ENCODE measurements around the gene ZNF41.

DNA sequence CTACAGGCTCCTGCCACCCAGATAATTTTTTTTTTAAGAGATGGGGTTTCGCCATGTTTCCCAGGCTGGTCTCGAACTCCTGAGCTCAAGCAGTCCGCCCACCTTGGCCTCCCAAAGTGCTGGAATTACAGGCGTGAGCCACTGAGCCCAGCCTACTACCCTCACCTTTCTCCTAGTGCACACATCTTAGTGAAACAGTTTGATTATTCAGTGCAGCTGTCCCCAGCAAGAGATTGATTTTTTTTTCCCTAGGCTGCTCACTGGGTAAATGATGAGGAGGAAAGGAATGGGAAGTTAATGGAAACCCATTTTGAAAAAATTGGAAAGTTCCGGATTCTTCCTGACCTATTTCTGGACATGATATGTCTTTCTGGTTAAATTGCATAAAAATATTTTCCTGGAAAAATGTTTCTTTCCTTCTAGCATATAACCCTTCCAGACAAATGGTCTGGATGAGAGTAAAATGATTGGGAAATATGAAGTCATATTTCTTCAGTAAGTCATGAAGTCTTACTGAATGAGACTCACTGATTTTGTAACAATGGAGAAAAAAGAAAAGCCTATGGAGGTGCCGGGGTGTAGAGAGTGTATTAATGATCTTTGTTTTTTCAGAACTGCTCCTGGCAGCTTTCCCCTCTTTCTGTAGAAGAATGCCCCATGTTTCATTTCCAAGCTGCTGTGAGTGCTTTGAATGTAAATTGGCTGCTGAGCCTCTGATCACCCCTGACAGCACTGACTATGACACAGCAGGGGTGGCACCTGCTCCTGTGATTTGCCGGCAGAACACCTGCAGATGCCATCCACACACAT lies 19.5 kb upstream of the ZNF41 start:
- TF ChIP-seq, protein P1, sequence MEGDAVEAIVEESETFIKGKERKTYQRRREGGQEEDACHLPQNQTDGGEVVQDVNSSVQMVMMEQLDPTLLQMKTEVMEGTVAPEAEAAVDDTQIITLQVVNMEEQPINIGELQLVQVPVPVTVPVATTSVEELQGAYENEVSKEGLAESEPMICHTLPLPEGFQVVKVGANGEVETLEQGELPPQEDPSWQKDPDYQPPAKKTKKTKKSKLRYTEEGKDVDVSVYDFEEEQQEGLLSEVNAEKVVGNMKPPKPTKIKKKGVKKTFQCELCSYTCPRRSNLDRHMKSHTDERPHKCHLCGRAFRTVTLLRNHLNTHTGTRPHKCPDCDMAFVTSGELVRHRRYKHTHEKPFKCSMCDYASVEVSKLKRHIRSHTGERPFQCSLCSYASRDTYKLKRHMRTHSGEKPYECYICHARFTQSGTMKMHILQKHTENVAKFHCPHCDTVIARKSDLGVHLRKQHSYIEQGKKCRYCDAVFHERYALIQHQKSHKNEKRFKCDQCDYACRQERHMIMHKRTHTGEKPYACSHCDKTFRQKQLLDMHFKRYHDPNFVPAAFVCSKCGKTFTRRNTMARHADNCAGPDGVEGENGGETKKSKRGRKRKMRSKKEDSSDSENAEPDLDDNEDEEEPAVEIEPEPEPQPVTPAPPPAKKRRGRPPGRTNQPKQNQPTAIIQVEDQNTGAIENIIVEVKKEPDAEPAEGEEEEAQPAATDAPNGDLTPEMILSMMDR (IDR thresholded peaks at IDR 0.05; ENCODE audit: low read depth, low read length, poor library complexity, severe bottlenecking) = no peak
- TF ChIP-seq EZH2phosphoT487 (IDR thresholded peaks at IDR 0.05; ENCODE audit: borderline replicate concordance, low read length) = no peak
